Mesenchymal stem cell (in vitro differentiated cells and primary cell): ENCODE measurements around the gene TARBP1.

Experiments used
- DNase-seq: peaks from one replicate; pipeline ENCODE4 v3.0.0-alpha.2; 2013
- H2AFZ ChIP-seq: one replicate; pipeline ENCODE4 v1.6.1; 2013; ENCODE audit warnings: low read depth, mild to moderate bottlenecking, control low read depth, inconsistent platforms, low read length, moderate library complexity
- H2AK5ac ChIP-seq: 2 replicates; pipeline ENCODE4 v1.6.1; 2013; ENCODE audit warnings: low read length, moderate library complexity, mild to moderate bottlenecking, inconsistent platforms; ENCODE audit not compliant: severe bottlenecking
- H2BK120ac ChIP-seq: one replicate; pipeline ENCODE4 v1.6.1; 2013; ENCODE audit warnings: low read depth, mild to moderate bottlenecking, inconsistent platforms, low read length, moderate library complexity
- H2BK12ac ChIP-seq, 2 experiments: one replicate each; pipeline ENCODE4 v1.6.1; 2013; ENCODE audit warnings: inconsistent platforms in 2 of 2, low read length in 2 of 2, mild to moderate bottlenecking in 2 of 2, moderate library complexity in 2 of 2, control low read depth in 1 of 2
- H2BK15ac ChIP-seq: one replicate; pipeline ENCODE4 v1.6.1; 2013; ENCODE audit warnings: mild to moderate bottlenecking, low read depth, inconsistent platforms; ENCODE audit not compliant: poor library complexity, severe bottlenecking
- H2BK5ac ChIP-seq: 2 replicates; pipeline ENCODE4 v1.6.1; 2013; ENCODE audit warnings: low read depth, mild to moderate bottlenecking, low read length, control low read depth, inconsistent platforms; ENCODE audit not compliant: poor library complexity, severe bottlenecking
- H3K14ac ChIP-seq, 2 experiments: one replicate each; pipeline ENCODE4 v1.6.1; 2013; ENCODE audit warnings: inconsistent platforms in 2 of 2, low read length in 2 of 2, control low read depth in 1 of 2, mild to moderate bottlenecking in 1 of 2, moderate library complexity in 1 of 2
- H3K18ac ChIP-seq, 2 experiments: one replicate each; pipeline ENCODE4 v1.6.1; 2013; ENCODE audit warnings: inconsistent platforms in 2 of 2, low read length in 2 of 2, control low read depth in 1 of 2, low read depth in 1 of 2, mild to moderate bottlenecking in 1 of 2
- H3K23ac ChIP-seq, 2 experiments: one replicate each; pipeline ENCODE4 v1.6.1; 2013; ENCODE audit warnings: inconsistent platforms in 2 of 2, low read length in 2 of 2, mild to moderate bottlenecking in 2 of 2, moderate library complexity in 2 of 2, control low read depth in 1 of 2
- H3K27ac ChIP-seq: 2 replicates; pipeline ENCODE4 v1.5.1; 2013; ENCODE audit warnings: mild to moderate bottlenecking, moderate library complexity, low read length, control low read depth, inconsistent platforms; ENCODE audit not compliant: poor library complexity, severe bottlenecking
- H3K27me3 ChIP-seq, 2 experiments: 2 replicates each; pipeline versions ENCODE4 v1.6.1 to v1.7.0; 2013; ENCODE audit warnings: low read length in 2 of 2, mild to moderate bottlenecking in 2 of 2, moderate library complexity in 2 of 2, control low read depth in 1 of 2, inconsistent platforms in 1 of 2; ENCODE audit not compliant: control insufficient read depth in 1 of 2, insufficient read depth in 1 of 2
- H3K36me3 ChIP-seq, 2 experiments: 2 replicates each; pipeline versions ENCODE4 v1.6.1 to v1.7.0; 2013; ENCODE audit warnings: low read length in 2 of 2, control low read depth in 1 of 2, inconsistent platforms in 1 of 2, low read depth in 1 of 2, mild to moderate bottlenecking in 1 of 2; ENCODE audit not compliant: insufficient read depth in 2 of 2, control insufficient read depth in 1 of 2
- H3K4ac ChIP-seq, 2 experiments: one replicate each; pipeline ENCODE4 v1.6.1; 2013; ENCODE audit warnings: inconsistent platforms in 2 of 2, low read length in 2 of 2, mild to moderate bottlenecking in 2 of 2, moderate library complexity in 2 of 2, control low read depth in 1 of 2, low read depth in 1 of 2
- H3K4me1 ChIP-seq: 2 replicates; pipeline ENCODE4 v1.6.1; 2013; ENCODE audit warnings: low read depth, low read length, control low read depth; ENCODE audit not compliant: control insufficient read depth, insufficient read depth
- H3K4me2 ChIP-seq: 2 replicates; pipeline ENCODE4 v1.6.1; 2013; ENCODE audit warnings: low read length, mild to moderate bottlenecking, inconsistent platforms; ENCODE audit not compliant: poor library complexity, severe bottlenecking
- H3K4me3 ChIP-seq, 2 experiments: 2 replicates each; pipeline versions ENCODE4 v1.5.1 to v1.7.0; 2013; ENCODE audit warnings: low read length in 2 of 2, mild to moderate bottlenecking in 2 of 2, control low read depth in 1 of 2, low read depth in 1 of 2; ENCODE audit not compliant: insufficient read depth in 1 of 2
- H3K79me1 ChIP-seq: replicated peaks from 2 replicates; pipeline ENCODE4 v1.6.1; 2013; ENCODE audit warnings: mild to moderate bottlenecking, control low read depth, low read length, inconsistent platforms; ENCODE audit not compliant: poor library complexity, severe bottlenecking
- H3K9ac ChIP-seq: 2 replicates; pipeline ENCODE4 v1.7.0; 2013; ENCODE audit warnings: mild to moderate bottlenecking, low read length, moderate library complexity
- H3K9me3 ChIP-seq: 2 replicates; pipeline ENCODE4 v1.7.0; 2013; ENCODE audit warnings: mild to moderate bottlenecking, low read length; ENCODE audit not compliant: control insufficient read depth
- H4K8ac ChIP-seq: one replicate; pipeline ENCODE4 v1.6.1; 2013; ENCODE audit warnings: inconsistent platforms, mild to moderate bottlenecking, low read length, moderate library complexity
- H4K91ac ChIP-seq: one replicate; pipeline ENCODE4 v1.6.1; 2013; ENCODE audit warnings: mild to moderate bottlenecking, low read length, inconsistent platforms
- WGBS: methylation state at CpG from one replicate; pipeline ENCODE4 v1.1.7; 2013; ENCODE audit warnings: mixed read lengths; 5-methylcytosine and 5-hydroxymethylcytosine counted together

Gene TARBP1

GRCh38 chr1:234369784-234370183, 109.2 kb downstream of the TARBP1 start:
- H3K4me3 ChIP-seq, result no peak overlapping the region
- no peak overlapping the region for H4K91ac ChIP-seq
- H3K9ac ChIP-seq, result no peak overlapping the region
- DNase-seq, result peak; percentile 13
- no CpG with 5 or more reads among the region's 1 CpG for WGBS
- H4K8ac ChIP-seq, result no peak overlapping the region
- no peaks in the 10 kb centered on the region for H3K4me1 ChIP-seq
- no peak overlapping the region for H2BK120ac ChIP-seq
- no peak overlapping the region for H2AFZ ChIP-seq
- no peaks in the 10 kb centered on the region for H3K27me3 ChIP-seq
- no peak overlapping the region for H3K4me2 ChIP-seq
- no peak overlapping the region for H3K27ac ChIP-seq
- H2AK5ac ChIP-seq, result no peak overlapping the region
- no peaks in the 10 kb centered on the region for H3K9me3 ChIP-seq
- H3K18ac ChIP-seq, result no peak overlapping the region
- H3K4ac ChIP-seq, result no peak overlapping the region
- H3K36me3 ChIP-seq, result no peaks in the 10 kb centered on the region
- H2BK15ac ChIP-seq, result no peak overlapping the region
- no peak overlapping the region for H3K23ac ChIP-seq
- H2BK12ac ChIP-seq, result no peak overlapping the region
- no peak overlapping the region for H3K14ac ChIP-seq
- no peak overlapping the region for H2BK5ac ChIP-seq
- H3K79me1 ChIP-seq, result peaks cover 8% of the 10 kb centered on the region

- no peak overlapping the region for H2AK5ac ChIP-seq
- no peak overlapping the region for H3K14ac ChIP-seq
- no peak overlapping the region for H3K18ac ChIP-seq
- no peak overlapping the region for H2BK15ac ChIP-seq
- no peak overlapping the region for H3K9ac ChIP-seq
- no peak overlapping the region for H3K4ac ChIP-seq
- no peak overlapping the region for H2BK120ac ChIP-seq
- H3K27me3 ChIP-seq, result no peaks in the 10 kb centered on the region
- H4K91ac ChIP-seq, result no peak overlapping the region
- H2BK5ac ChIP-seq, result no peak overlapping the region
- no peak overlapping the region for H2BK12ac ChIP-seq
- H2AFZ ChIP-seq, result no peak overlapping the region
- H4K8ac ChIP-seq, result no peak overlapping the region
- H3K79me1 ChIP-seq, result peaks cover 4% of the 10 kb centered on the region
- H3K4me3 ChIP-seq, result no peak overlapping the region
- DNase-seq, result no peak
- H3K4me2 ChIP-seq, result no peak overlapping the region
- no peaks in the 10 kb centered on the region for H3K4me1 ChIP-seq
- no peaks in the 10 kb centered on the region for H3K9me3 ChIP-seq
- H3K27ac ChIP-seq, result no peak overlapping the region
- WGBS, result 100% methylated on average over 3 of the region's 3 CpGs
- no peak overlapping the region for H3K23ac ChIP-seq
- H3K36me3 ChIP-seq, result no peaks in the 10 kb centered on the region
These were observed 109.9 kb downstream of the TARBP1 start for GRCh38 chr1:234369033-234369430.

GRCh38 chr1:234368320-234369032, 110.5 kb downstream of the TARBP1 start:
- Histone ChIP-seq H3K79me1 (peaks cover 2% of the 10 kb centered on the region), H3K4me3 (no peak overlapping the region), H3K27me3 (no peaks in the 10 kb centered on the region), H3K9ac (no peak overlapping the region), H3K27ac (no peak overlapping the region), H2BK120ac (no peak overlapping the region), H3K4me2 (no peak overlapping the region), H3K36me3 (no peaks in the 10 kb centered on the region), H2AFZ (no peak overlapping the region), H3K4ac (no peak overlapping the region), H4K91ac (no peak overlapping the region), H4K8ac (no peak overlapping the region), H2AK5ac (no peak overlapping the region), H3K14ac (no peak overlapping the region), H3K18ac (no peak overlapping the region), H2BK12ac (no peak overlapping the region), H2BK5ac (no peak overlapping the region), H2BK15ac (no peak overlapping the region), H3K4me1 (no peaks in the 10 kb centered on the region), H3K23ac (no peak overlapping the region), H3K9me3 (no peaks in the 10 kb centered on the region)
- WGBS, result 85% methylated on average over 11 of the region's 12 CpGs
- no peak for DNase-seq

- Histone ChIP-seq H2BK5ac (no peak overlapping the region), H3K4me3 (no peak overlapping the region), H3K4ac (no peak overlapping the region), H2BK120ac (no peak overlapping the region), H3K27ac (no peak overlapping the region), H4K91ac (no peak overlapping the region), H3K4me2 (no peak overlapping the region), H2AK5ac (no peak overlapping the region), H3K9me3 (no peaks in the 10 kb centered on the region), H3K4me1 (no peaks in the 10 kb centered on the region), H3K23ac (no peak overlapping the region), H3K14ac (no peak overlapping the region), H2BK15ac (no peak overlapping the region), H2BK12ac (no peak overlapping the region), H3K36me3 (no peaks in the 10 kb centered on the region), H2AFZ (no peak overlapping the region), H3K79me1 (no peaks in the 10 kb centered on the region), H3K18ac (no peak overlapping the region), H4K8ac (no peak overlapping the region), H3K9ac (no peak overlapping the region), H3K27me3 (peaks cover 0 to 12% of the 10 kb centered on the region in 2 experiments)
- DNase-seq, result no peak
- WGBS, result 60% methylated on average over 1 of the region's 2 CpGs
These were observed 116.4 kb downstream of the TARBP1 start for GRCh38 chr1:234362558-234362957.
